Measurements from ENCODE around the gene LTBP2.

DNA sequence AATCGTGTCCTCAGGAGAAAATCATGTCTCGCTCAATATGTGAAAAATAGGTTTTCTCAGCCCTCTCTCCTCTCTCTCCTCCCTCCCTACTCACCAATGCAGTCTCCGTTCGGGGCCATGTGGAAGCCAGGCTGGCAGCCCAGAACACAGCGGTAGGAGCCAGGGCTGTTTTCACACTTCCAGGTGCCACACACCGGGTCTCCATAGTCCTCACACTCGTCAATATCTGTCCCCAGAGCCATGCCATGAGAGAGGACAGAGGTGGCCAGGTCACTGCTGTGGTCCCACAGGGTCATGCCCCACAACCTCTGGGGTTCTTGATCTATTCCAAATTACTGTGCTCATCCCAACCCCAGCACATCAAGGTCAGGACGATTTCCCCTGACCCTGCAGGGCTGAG, 105.0 kb downstream of the LTBP2 start:
- no peak for TF ChIP-seq EZH2 (IDR thresholded peaks at IDR 0.05; ENCODE audit: insufficient read depth, poor library complexity, severe bottlenecking)
- no peak for TF ChIP-seq EZH2phosphoT487 (IDR thresholded peaks at IDR 0.05; ENCODE audit: insufficient read depth, low read depth)
